H1 (cell line): ENCODE data around the gene PDSS1. TPM values are rescaled to one million over a fixed set of nuclear protein-coding genes. Genes with fewer than 3 reads are reported as not detected.

Source experiments
- CTCF ChIA-PET: fragments of 300-600 bp; sonication (Branson Sonifier 250); formaldehyde crosslinking; loops from one replicate; lab custom pipeline; 2021; ENCODE audit not compliant: partially characterized antibody; lab: Charles Lee
- POLR2A ChIA-PET: fragments of 300-600 bp; sonication (Branson Sonifier 250); formaldehyde crosslinking; loops from one replicate; lab custom pipeline; 2021; ENCODE audit warnings: inconsistent platforms; ENCODE audit not compliant: partially characterized antibody; lab: Charles Lee
- DNase-seq, 2 experiments: peaks; one replicate each; pipeline versions ENCODE4 v3.0.0 to v3.0.0-alpha.2; 2010 to 2022; ENCODE audit warnings: low spot score in 2 of 2, low read depth in 1 of 2, mixed read lengths in 1 of 2
- FAIRE-seq: peaks from 2 replicates; lab custom pipeline; 2011; peaks lifted over from hg19 to GRCh38; lab: Jason Lieb, UNC
- H2AFZ ChIP-seq: 2 replicates; pipeline ENCODE4 v1.8.1; 2012; ENCODE audit warnings: low read length, inconsistent platforms
- H2AK5ac ChIP-seq: 2 replicates; pipeline ENCODE4 v1.6.1; 2013; ENCODE audit warnings: low read depth, low read length
- H2BK120ac ChIP-seq: replicated peaks from 2 replicates; pipeline ENCODE3; 2013; ENCODE audit warnings: low read depth, low read length, inconsistent platforms
- H2BK12ac ChIP-seq: 2 replicates; pipeline ENCODE4 v1.6.1; 2013; ENCODE audit warnings: low read depth, low read length
- H2BK15ac ChIP-seq: 2 replicates; pipeline ENCODE4 v1.6.1; 2013; ENCODE audit warnings: low read length
- H2BK20ac ChIP-seq: 2 replicates; pipeline ENCODE4 v1.6.1; 2013; ENCODE audit warnings: low read length
- H2BK5ac ChIP-seq: 2 replicates; pipeline ENCODE4 v1.6.1; 2013; ENCODE audit warnings: low read depth, low read length
- H3K14ac ChIP-seq: 2 replicates; pipeline ENCODE4 v1.6.1; 2013; ENCODE audit warnings: inconsistent platforms; ENCODE audit not compliant: insufficient read length
- H3K18ac ChIP-seq: 2 replicates; pipeline ENCODE4 v1.6.1; 2013; ENCODE audit warnings: low read length; ENCODE audit errors: extremely low read depth
- H3K23ac ChIP-seq: 2 replicates; pipeline ENCODE4 v1.6.1; 2013; ENCODE audit warnings: inconsistent platforms; ENCODE audit not compliant: insufficient read length
- H3K23me2 ChIP-seq: 2 replicates; pipeline ENCODE4 v1.6.1; 2013; ENCODE audit warnings: low read depth, low read length
- H3K27ac ChIP-seq: 2 replicates; pipeline ENCODE4 v1.6.1; 2011; ENCODE audit warnings: low read depth, low read length, inconsistent platforms
- H3K27me3 ChIP-seq, 4 experiments: replicated peaks in 1 of 4; 1 replicate in 1 of 4; 2 replicates in 3 of 4; pipeline versions ENCODE4 v1.6.1 to v1.8.1; 2011 to 2013; ENCODE audit warnings: low read length in 3 of 4, mild to moderate bottlenecking in 3 of 4, inconsistent platforms in 2 of 4, mixed read lengths in 2 of 4, moderate library complexity in 1 of 4; ENCODE audit not compliant: control insufficient read depth in 3 of 4, insufficient read depth in 3 of 4; ENCODE audit errors: extremely low read depth in 1 of 4
- H3K36me3 ChIP-seq, 4 experiments: 2 replicates each; pipeline versions ENCODE4 v1.6.1 to v1.8.1; 2011 to 2013; ENCODE audit warnings: mild to moderate bottlenecking in 4 of 4, low read length in 3 of 4, moderate library complexity in 2 of 4, control low read depth in 1 of 4, inconsistent platforms in 1 of 4; ENCODE audit not compliant: insufficient read depth in 4 of 4, control insufficient read depth in 2 of 4
- H3K4ac ChIP-seq: replicated peaks from 2 replicates; pipeline ENCODE3; 2013; ENCODE audit warnings: low read length, low read depth, mixed read lengths, inconsistent platforms; ENCODE audit not compliant: insufficient read length
- H3K4me1 ChIP-seq, 4 experiments: replicated peaks in 1 of 4; 1 replicate in 1 of 4; 2 replicates in 3 of 4; pipeline versions ENCODE4 v1.6.1 to v1.8.1; 2011 to 2013; ENCODE audit warnings: low read length in 3 of 4, inconsistent platforms in 2 of 4, mixed read lengths in 1 of 4; ENCODE audit not compliant: insufficient read depth in 4 of 4, control insufficient read depth in 3 of 4
- H3K4me2 ChIP-seq, 2 experiments: 2 replicates each; pipeline versions ENCODE4 v1.6.1 to v1.8.1; 2011 to 2013; ENCODE audit warnings: low read depth in 2 of 2, low read length in 2 of 2, control low read depth in 1 of 2, inconsistent platforms in 1 of 2, mild to moderate bottlenecking in 1 of 2; ENCODE audit not compliant: insufficient read depth in 1 of 2
- H3K4me3 ChIP-seq, 4 experiments: fragments of 200-600, 300-600 bp in 1 of 4; sonication (generic), shearing (Covaris generic), sonication (Bioruptor Twin) in 1 of 4; 2 replicates each; pipeline versions ENCODE4 v1.5.1 to v1.8.1; 2011 to 2016; ENCODE audit warnings: low read length in 4 of 4, low read depth in 3 of 4, control low read depth in 2 of 4, inconsistent platforms in 2 of 4, mild to moderate bottlenecking in 2 of 4, mixed read lengths in 1 of 4, moderate library complexity in 1 of 4; ENCODE audit not compliant: insufficient read depth in 2 of 4; ENCODE audit errors: extremely low read depth in 1 of 4
- H3K56ac ChIP-seq: replicated peaks from 2 replicates; pipeline ENCODE3; 2013; ENCODE audit warnings: low read depth, mild to moderate bottlenecking, mixed read lengths, low read length, inconsistent platforms; ENCODE audit not compliant: insufficient read length
- H3K79me1 ChIP-seq: 2 replicates; pipeline ENCODE4 v1.6.1; 2013; ENCODE audit warnings: low read depth, low read length, control low read depth
- H3K79me2 ChIP-seq, 2 experiments: 2 replicates each; pipeline versions ENCODE4 v1.6.1 to v1.8.1; 2012 to 2013; ENCODE audit warnings: low read length in 2 of 2, mild to moderate bottlenecking in 2 of 2, inconsistent platforms in 1 of 2; ENCODE audit not compliant: insufficient read depth in 2 of 2, control insufficient read depth in 1 of 2
- H3K9ac ChIP-seq, 4 experiments: replicated peaks in 1 of 4; 1 replicate in 1 of 4; 2 replicates in 3 of 4; pipeline versions ENCODE4 v1.6.1 to v1.8.1; 2011 to 2013; ENCODE audit warnings: low read depth in 3 of 4, low read length in 3 of 4, control low read depth in 2 of 4, mild to moderate bottlenecking in 2 of 4, moderate library complexity in 2 of 4, inconsistent platforms in 1 of 4; ENCODE audit errors: extremely low read depth in 1 of 4
- H3K9me3 ChIP-seq, 2 experiments: 2 replicates each; pipeline versions ENCODE4 v1.6.1 to v1.8.1; 2012 to 2013; ENCODE audit warnings: mild to moderate bottlenecking in 2 of 2, moderate library complexity in 2 of 2, control low read depth in 1 of 2, inconsistent platforms in 1 of 2, low read depth in 1 of 2, low read length in 1 of 2, mixed read lengths in 1 of 2; ENCODE audit not compliant: insufficient read depth in 2 of 2
- H4K20me1 ChIP-seq, 2 experiments: replicated peaks in 1 of 2; 2 replicates each; pipeline versions ENCODE3 to v1.8.1; 2011 to 2013; ENCODE audit warnings: inconsistent platforms in 2 of 2, low read length in 2 of 2, mild to moderate bottlenecking in 1 of 2; ENCODE audit not compliant: insufficient read depth in 2 of 2, control insufficient read depth in 1 of 2
- H4K5ac ChIP-seq: 2 replicates; pipeline ENCODE4 v1.6.1; 2013; ENCODE audit warnings: low read length, low read depth, mixed read lengths, inconsistent platforms; ENCODE audit not compliant: insufficient read length
- H4K8ac ChIP-seq: 2 replicates; pipeline ENCODE4 v1.8.0; 2013; ENCODE audit warnings: mild to moderate bottlenecking, moderate library complexity, low read length, inconsistent platforms; ENCODE audit not compliant: insufficient read depth; ENCODE audit errors: extremely low read depth
- H4K91ac ChIP-seq: replicated peaks from 2 replicates; pipeline ENCODE3; 2013; ENCODE audit warnings: low read length, mixed read lengths, inconsistent platforms; ENCODE audit not compliant: insufficient read length
- ASH2L ChIP-seq: fragments of 200-600, 300-600 bp; sonication (generic); IDR thresholded peaks from one replicate; pipeline ENCODE4 v1.7.1; 2017; ENCODE audit warnings: low read length
- ATF2 ChIP-seq: IDR thresholded peaks from 2 replicates; pipeline ENCODE4 v1.6.1; 2012; ENCODE audit warnings: low read length, inconsistent platforms
- BACH1 ChIP-seq: IDR thresholded peaks from 2 replicates; pipeline ENCODE4 v1.6.1; 2012; ENCODE audit warnings: low read length, improper control_type of control experiment
- CBX5 ChIP-seq: fragments of 300-800, 300-1000 bp; sonication (generic); IDR thresholded peaks from 2 replicates; pipeline ENCODE4 v1.7.1; 2016; ENCODE audit warnings: antibody characterized with exemption, low read length, low read depth
- CHD2 ChIP-seq: IDR thresholded peaks from 2 replicates; pipeline ENCODE4 v1.6.1; 2012; ENCODE audit warnings: low read length, improper control_type of control experiment
- EP300 ChIP-seq, 2 experiments: IDR thresholded peaks; 1 replicate in 1 of 2; 2 replicates in 1 of 2; pipeline ENCODE4 v1.6.1; 2011 to 2012; ENCODE audit warnings: low read depth in 2 of 2, low read length in 2 of 2, mild to moderate bottlenecking in 2 of 2, borderline replicate concordance in 1 of 2, inconsistent platforms in 1 of 2, moderate library complexity in 1 of 2
- GTF2F1 ChIP-seq: IDR thresholded peaks from 2 replicates; pipeline ENCODE4 v1.6.1; 2012; ENCODE audit warnings: low read depth, low read length, improper control_type of control experiment, borderline replicate concordance
- HDAC2 ChIP-seq, 2 experiments: fragments of 300-600 bp in 1 of 2; sonication (generic) in 1 of 2; IDR thresholded peaks; 2 replicates each; pipeline ENCODE4 v1.6.1; 2011 to 2012; ENCODE audit warnings: low read depth in 2 of 2, low read length in 2 of 2, mild to moderate bottlenecking in 2 of 2, moderate library complexity in 2 of 2, borderline replicate concordance in 1 of 2, inconsistent platforms in 1 of 2
- HDAC6 ChIP-seq: IDR thresholded peaks from one replicate; pipeline ENCODE4 v1.7.1; 2012; ENCODE audit warnings: low read depth, mild to moderate bottlenecking, inconsistent platforms, low read length, moderate library complexity
- RNF2 ChIP-seq: fragments of 200-900, 300-1000 bp; sonication (generic); IDR thresholded peaks from 2 replicates; pipeline ENCODE4 v1.7.1; 2016; ENCODE audit warnings: borderline replicate concordance, low read depth, mild to moderate bottlenecking, antibody characterized with exemption, low read length; ENCODE audit not compliant: poor library complexity, severe bottlenecking; ENCODE audit errors: missing control alignments
- SP2 ChIP-seq: IDR thresholded peaks from 2 replicates; pipeline ENCODE4 v1.6.1; 2012; ENCODE audit warnings: mild to moderate bottlenecking, low read length, inconsistent platforms
- TEAD4 ChIP-seq: IDR thresholded peaks from 2 replicates; pipeline ENCODE4 v1.6.1; 2012; ENCODE audit warnings: low read depth, low read length, inconsistent platforms, mixed read lengths
- WGBS, 2 experiments: shearing (Covaris generic) in 1 of 2; methylation state at CpG; one replicate each; pipeline versions ENCODE4 v1.1.6 to v1.1.7; 2013 to 2015; ENCODE audit warnings: low lambda C conversion rate in 2 of 2, mixed read lengths in 2 of 2, inconsistent platforms in 1 of 2, low coverage in 1 of 2, missing lambda C conversion rate in 1 of 2; ENCODE audit not compliant: insufficient replicate concordance in 2 of 2, insufficient coverage in 1 of 2, insufficient read length in 1 of 2; ENCODE audit errors: extremely low coverage in 1 of 2, missing lambda C conversion rate in 1 of 2; 5-methylcytosine and 5-hydroxymethylcytosine counted together
- polyA plus RNA-seq, 7 experiments: library from polyadenylated mRNA; depleted of rRNA in 3 of 7; stranded (reverse) in 5 of 7; unstranded in 2 of 7; fragments of >200 nt in 5 of 7; fragments of 200-250 nt in 2 of 7; gene quantifications; 1 replicate in 5 of 7; 2 replicates in 1 of 7; 4 replicates in 1 of 7; pipeline versions ENCODE4 v1.2.1 to v1.2.3, GENCODE V29; 2011 to 2013; ENCODE audit warnings: missing spikeins in 2 of 7, mixed read lengths in 2 of 7
- total RNA-seq: library from RNA; stranded (reverse); fragmentation: NEBNext Ultra II Directional; extraction: Animal tissue kit (Norgen Biotek cat#: 25700); gene quantifications from 2 replicates; pipeline ENCODE4 v1.2.1, GENCODE V29; 2021

The PDSS1 gene
- total and polyA plus RNA-seq, 2 of the 8 experiments (the other 6 are each of a cell fraction or from before 2014, with no cell fraction given) = 21.3 to 26.0 TPM

DNA sequence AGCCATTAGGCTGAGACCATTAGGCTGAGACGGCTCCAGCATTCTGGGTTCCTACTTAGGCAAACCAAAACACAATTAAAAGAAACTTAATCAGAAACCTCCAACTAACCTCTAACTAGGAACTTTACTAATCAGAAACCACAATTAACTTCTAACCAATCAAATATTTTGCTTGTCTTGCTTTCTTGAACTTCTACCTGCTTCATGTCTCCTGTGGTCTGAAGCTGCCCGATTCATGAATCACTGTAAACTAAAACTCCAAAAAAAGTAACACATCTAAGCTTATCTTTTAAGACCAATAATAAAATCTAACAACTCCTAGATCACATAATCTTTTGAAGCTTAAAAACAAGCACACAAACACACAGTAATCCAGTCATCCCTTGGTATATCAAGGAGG lies 76.1 kb downstream of the PDSS1 start:
- no peak overlapping the region for H3K4me3 ChIP-seq
- H2BK5ac ChIP-seq = no peak overlapping the region
- H4K5ac ChIP-seq = no peak overlapping the region
- DNase-seq = no peak
- no peak overlapping the region for H2BK12ac ChIP-seq
- no peak overlapping the region for H3K27ac ChIP-seq
- peaks cover 0 to 1% of the 10 kb centered on the region in 2 experiments for H4K20me1 ChIP-seq
- H3K23me2 ChIP-seq = no peaks in the 10 kb centered on the region
- H3K18ac ChIP-seq = no peak overlapping the region
- no peak overlapping the region for H2AK5ac ChIP-seq
- CTCF ChIA-PET = interaction anchor here (1.1 to 1.2 kb wide), 2 partner anchors 48 to 60 kb away, joined by 3 to 4 read pairs; no protein-coding TSS in a partner anchor
- H3K14ac ChIP-seq = no peak overlapping the region
- no peak overlapping the region for H3K9ac ChIP-seq
- H3K56ac ChIP-seq = no peak overlapping the region
- no peak overlapping the region for H2BK20ac ChIP-seq
- H3K4ac ChIP-seq = no peak overlapping the region
- POLR2A ChIA-PET = no interaction called here
- H4K8ac ChIP-seq = no peak overlapping the region
- H2BK15ac ChIP-seq = no peak overlapping the region
- H2AFZ ChIP-seq = no peak overlapping the region
- no peaks in the 10 kb centered on the region for H3K9me3 ChIP-seq
- peaks cover 0 to 31% of the 10 kb centered on the region in 2 experiments; a peak in 2 of 4 replicates for H3K79me2 ChIP-seq
- 94% methylated on average over 2 of the region's 2 CpGs; no CpG with 5 or more reads in 1 of the 2 experiments for WGBS, 2 experiments
- no peak overlapping the region for H3K23ac ChIP-seq
- TF ChIP-seq TEAD4 (no peak), CHD2 (no peak), CBX5 (no peak), ATF2 (no peak), SP2 (no peak), GTF2F1 (no peak), ASH2L (no peak), BACH1 (no peak), HDAC6 (no peak), HDAC2 (IDR thresholded peaks at IDR 0.05; ENCODE audit: borderline replicate concordance in 1 of 2, low read depth in 2 of 2, low read length in 2 of 2) (no peak), RNF2 (no peak), EP300 (IDR thresholded peaks at IDR 0.05; ENCODE audit: borderline replicate concordance in 1 of 2, low read depth in 2 of 2, low read length in 2 of 2) (no peak)
- TF ChIP-seq, all 59 proteins: peak for 0
- Histone ChIP-seq H3K27me3 (no peaks in the 10 kb centered on the region), H4K91ac (no peak overlapping the region), H3K79me1 (no peaks in the 10 kb centered on the region), H3K4me1 (no peaks in the 10 kb centered on the region), H3K36me3 (no peaks in the 10 kb centered on the region; a peak in 1 of 8 replicates), H2BK120ac (no peak overlapping the region), H3K4me2 (no peak overlapping the region)
- FAIRE-seq = no peak
